HepG2 (cell line): ENCODE data around the gene TBC1D22A. TPM values are rescaled to one million over a fixed set of nuclear protein-coding genes. Genes with fewer than 3 reads are reported as not detected.
A peak's percentile ranks its signal among the peaks of the same experiment; 100 is the strongest.

Source experiments
- AGO2 ChIP-seq: fragments of 200-400 bp; formaldehyde crosslinking; optimal IDR thresholded peaks from 2 replicates; pipeline ENCODE3; 2017; ENCODE audit warnings: mild to moderate bottlenecking, low read depth, low read length, moderate library complexity
- BORCS8-MEF2B ChIP-seq: sonication (generic); formaldehyde crosslinking; IDR thresholded peaks from 2 replicates; pipeline ENCODE4 v1.8.0; 2022; ENCODE audit warnings: mild to moderate bottlenecking, missing genetic modification reagents
- CENPT ChIP-seq: sonication (generic); formaldehyde crosslinking; IDR thresholded peaks from 2 replicates; pipeline ENCODE4 v1.8.0; 2022; ENCODE audit warnings: low read depth, mild to moderate bottlenecking, moderate library complexity, missing genetic modification reagents
- REXO4 ChIP-seq: sonication (generic); formaldehyde crosslinking; IDR thresholded peaks from 2 replicates; pipeline ENCODE4 v1.8.0; 2022; ENCODE audit warnings: missing genetic modification reagents, mild to moderate bottlenecking, borderline replicate concordance
- TEAD2 ChIP-seq: sonication (generic); formaldehyde crosslinking; IDR thresholded peaks from 2 replicates; pipeline ENCODE4 v1.9.0; 2021; ENCODE audit warnings: missing genetic modification reagents
- THYN1 ChIP-seq: sonication (generic); formaldehyde crosslinking; IDR thresholded peaks from 2 replicates; pipeline ENCODE4 v1.8.1; 2023; ENCODE audit warnings: low read depth, mild to moderate bottlenecking, moderate library complexity, missing genetic modification reagents, borderline replicate concordance
- ZNF136 ChIP-seq: sonication (generic); formaldehyde crosslinking; IDR thresholded peaks from 2 replicates; pipeline ENCODE4 v1.8.1; 2022; ENCODE audit warnings: low read depth, mild to moderate bottlenecking, moderate library complexity, missing genetic modification reagents
- ZNF260 ChIP-seq: sonication (generic); formaldehyde crosslinking; IDR thresholded peaks from 2 replicates; pipeline ENCODE4 v1.4.0; 2020; ENCODE audit warnings: missing genetic modification reagents, low read depth, mild to moderate bottlenecking, borderline replicate concordance
- ZNF432 ChIP-seq: sonication (generic); formaldehyde crosslinking; IDR thresholded peaks from 2 replicates; pipeline ENCODE4 v1.5.0; 2020; ENCODE audit warnings: missing genetic modification reagents, mild to moderate bottlenecking, borderline replicate concordance
- ZNF460 ChIP-seq: sonication (generic); formaldehyde crosslinking; IDR thresholded peaks from 2 replicates; pipeline ENCODE4 v1.5.1; 2020; ENCODE audit warnings: missing genetic modification reagents, mild to moderate bottlenecking, borderline replicate concordance
- ZNF543 ChIP-seq: sonication (generic); formaldehyde crosslinking; IDR thresholded peaks from 2 replicates; pipeline ENCODE4 v1.4.0; 2020; ENCODE audit warnings: mild to moderate bottlenecking, missing genetic modification reagents
- ZNF746 ChIP-seq: sonication (generic); formaldehyde crosslinking; IDR thresholded peaks from 2 replicates; pipeline ENCODE4 v1.8.0; 2022; ENCODE audit warnings: mild to moderate bottlenecking, missing genetic modification reagents
- polyA plus RNA-seq, 8 experiments: library from polyadenylated mRNA; depleted of rRNA in 3 of 8; stranded (reverse) in 7 of 8; unstranded in 1 of 8; fragments of >200 nt; fragmentation: Illumina TruSeq in 4 of 8; extraction: Trizol in 4 of 8; gene quantifications; 2 replicates each; pipeline versions ENCODE4 v1.2.1 to v1.2.3, GENCODE V29; 2011 to 2016; ENCODE audit warnings: low read depth in 4 of 8, missing spikeins in 1 of 8, mixed read lengths in 1 of 8; ENCODE audit not compliant: insufficient read depth in 1 of 8
- total RNA-seq, 5 experiments: library from RNA; depleted of rRNA; stranded (reverse); fragments of >200 nt; fragmentation: Illumina TruSeq; extraction: Trizol; gene quantifications; 2 replicates each; pipeline ENCODE4 v1.2.3, GENCODE V29; 2016; ENCODE audit warnings: low read depth in 1 of 5
- TF ChIP-seq, protein P1 (sequence below): sonication (generic); formaldehyde crosslinking; IDR thresholded peaks from 2 replicates; pipeline ENCODE4 v1.9.0; 2021; ENCODE audit warnings: missing genetic modification reagents, borderline replicate concordance
- TF ChIP-seq, protein P2 (sequence below): IDR thresholded peaks from 2 replicates; pipeline ENCODE4 v1.6.1; 2016; ENCODE audit warnings: missing biosample characterization, missing genetic modification reagents, low read depth
- TF ChIP-seq, protein P3 (sequence below): sonication (generic); formaldehyde crosslinking; IDR thresholded peaks from 2 replicates; pipeline ENCODE4 v1.4.0; 2020; ENCODE audit warnings: missing genetic modification reagents, low read depth, mild to moderate bottlenecking, borderline replicate concordance
- TF ChIP-seq, protein P4 (sequence below): sonication (generic); formaldehyde crosslinking; IDR thresholded peaks from 2 replicates; pipeline ENCODE4 v1.8.1; 2023; ENCODE audit warnings: mild to moderate bottlenecking, missing genetic modification reagents
- TF ChIP-seq, protein P5 (sequence below): sonication (generic); formaldehyde crosslinking; IDR thresholded peaks from 2 replicates; pipeline ENCODE4 v1.8.1; 2022; ENCODE audit warnings: mild to moderate bottlenecking, missing genetic modification reagents
- TF ChIP-seq, protein P6 (sequence below): sonication (generic); formaldehyde crosslinking; IDR thresholded peaks from 2 replicates; pipeline ENCODE4 v1.8.1; 2023; ENCODE audit warnings: mild to moderate bottlenecking, missing genetic modification reagents

TBC1D22A gene
- total and polyA plus RNA-seq, 2 of the 13 experiments (the other 11 are each of a cell fraction or from before 2014, with no cell fraction given) = 17.3 to 18.0 TPM

DNA sequence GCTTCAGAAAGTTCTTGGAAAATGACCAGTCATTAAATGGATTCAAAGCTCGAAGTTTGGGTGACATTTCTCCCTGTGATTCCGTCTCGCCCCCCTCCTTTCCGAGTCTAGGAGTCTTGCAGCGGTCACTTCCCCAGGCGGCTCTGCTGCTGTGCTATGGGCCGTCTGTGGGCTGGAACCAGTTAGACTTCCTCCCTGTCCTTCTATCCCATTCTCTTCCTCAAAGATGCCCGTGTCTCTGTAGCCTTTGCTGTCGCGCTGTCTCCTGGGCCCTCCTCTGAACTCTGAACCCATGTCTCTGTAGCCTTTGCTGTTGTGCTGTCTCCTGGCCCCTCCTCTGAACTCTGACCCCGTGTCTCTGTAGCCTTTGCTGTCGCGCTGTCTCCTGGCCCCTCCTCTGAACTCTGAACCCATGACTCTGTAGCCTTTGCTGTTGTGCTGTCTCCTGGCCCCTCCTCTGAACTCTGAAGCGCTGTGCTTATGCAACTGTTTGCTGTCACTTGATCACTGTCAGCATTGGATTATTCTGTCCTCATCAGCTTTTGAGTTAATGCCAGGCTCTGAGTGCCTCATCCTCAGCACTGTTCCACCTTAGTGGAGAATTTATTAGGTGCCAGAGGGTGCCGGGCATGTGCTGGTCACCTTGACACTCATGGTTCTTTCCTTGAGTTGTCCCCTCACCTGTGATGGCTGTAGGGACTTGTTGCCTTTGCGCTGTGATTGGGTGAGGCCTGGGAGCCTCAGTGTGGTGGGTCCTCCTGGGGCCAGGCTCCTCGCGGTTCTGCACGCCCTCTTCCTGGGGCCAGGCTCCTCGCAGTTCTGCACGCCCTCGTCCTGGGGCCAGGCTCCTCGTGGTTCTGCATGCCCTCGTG is 173.3 kb downstream of the TBC1D22A start (continued):
- TF ChIP-seq, protein P1, sequence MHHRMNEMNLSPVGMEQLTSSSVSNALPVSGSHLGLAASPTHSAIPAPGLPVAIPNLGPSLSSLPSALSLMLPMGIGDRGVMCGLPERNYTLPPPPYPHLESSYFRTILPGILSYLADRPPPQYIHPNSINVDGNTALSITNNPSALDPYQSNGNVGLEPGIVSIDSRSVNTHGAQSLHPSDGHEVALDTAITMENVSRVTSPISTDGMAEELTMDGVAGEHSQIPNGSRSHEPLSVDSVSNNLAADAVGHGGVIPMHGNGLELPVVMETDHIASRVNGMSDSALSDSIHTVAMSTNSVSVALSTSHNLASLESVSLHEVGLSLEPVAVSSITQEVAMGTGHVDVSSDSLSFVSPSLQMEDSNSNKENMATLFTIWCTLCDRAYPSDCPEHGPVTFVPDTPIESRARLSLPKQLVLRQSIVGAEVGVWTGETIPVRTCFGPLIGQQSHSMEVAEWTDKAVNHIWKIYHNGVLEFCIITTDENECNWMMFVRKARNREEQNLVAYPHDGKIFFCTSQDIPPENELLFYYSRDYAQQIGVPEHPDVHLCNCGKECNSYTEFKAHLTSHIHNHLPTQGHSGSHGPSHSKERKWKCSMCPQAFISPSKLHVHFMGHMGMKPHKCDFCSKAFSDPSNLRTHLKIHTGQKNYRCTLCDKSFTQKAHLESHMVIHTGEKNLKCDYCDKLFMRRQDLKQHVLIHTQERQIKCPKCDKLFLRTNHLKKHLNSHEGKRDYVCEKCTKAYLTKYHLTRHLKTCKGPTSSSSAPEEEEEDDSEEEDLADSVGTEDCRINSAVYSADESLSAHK (CRISPR knock-in tag) = no peak
- TF ChIP-seq TEAD2 (CRISPR knock-in tag) (no peak), REXO4 (0 out of 2 replicates have a peak, but pooled peaks have one; percentile 84), ZNF460 (CRISPR knock-in tag) (peak; percentile 32; the same call in 1 of the 2 replicates), ZNF543 (peak; percentile 87), CENPT (CRISPR knock-in tag) (no peak), THYN1 (no peak), ZNF136 (CRISPR knock-in tag) (no peak), ZNF260 (CRISPR knock-in tag) (no peak), BORCS8-MEF2B (CRISPR knock-in tag) (peak; percentile 44; the same call in 1 of the 2 replicates), AGO2 (no peak), ZNF746 (CRISPR knock-in tag) (peak; percentile 78), ZNF432 (CRISPR knock-in tag) (no peak)
- TF ChIP-seq, protein P2, sequence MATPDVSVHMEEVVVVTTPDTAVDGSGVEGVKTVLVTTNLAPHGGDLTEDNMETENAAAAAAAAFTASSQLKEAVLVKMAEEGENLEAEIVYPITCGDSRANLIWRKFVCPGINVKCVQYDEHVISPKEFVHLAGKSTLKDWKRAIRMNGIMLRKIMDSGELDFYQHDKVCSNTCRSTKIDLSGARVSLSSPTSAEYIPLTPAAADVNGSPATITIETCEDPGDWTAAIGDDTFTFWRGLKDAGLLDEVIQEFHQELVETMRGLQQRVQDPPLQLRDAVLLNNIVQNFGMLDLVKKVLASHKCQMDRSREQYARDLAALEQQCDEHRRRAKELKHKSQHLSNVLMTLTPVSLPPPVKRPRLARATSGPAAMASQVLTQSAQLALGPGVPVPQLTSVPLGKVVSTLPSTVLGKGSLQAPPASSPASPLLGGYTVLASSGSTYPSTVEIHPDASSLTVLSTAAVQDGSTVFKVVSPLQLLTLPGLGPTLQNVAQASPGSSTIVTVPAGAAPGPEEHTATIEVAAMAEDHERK (CRISPR knock-in tag) = 0 out of 2 replicates have a peak, but pooled peaks have one; percentile 17
- TF ChIP-seq, protein P3, sequence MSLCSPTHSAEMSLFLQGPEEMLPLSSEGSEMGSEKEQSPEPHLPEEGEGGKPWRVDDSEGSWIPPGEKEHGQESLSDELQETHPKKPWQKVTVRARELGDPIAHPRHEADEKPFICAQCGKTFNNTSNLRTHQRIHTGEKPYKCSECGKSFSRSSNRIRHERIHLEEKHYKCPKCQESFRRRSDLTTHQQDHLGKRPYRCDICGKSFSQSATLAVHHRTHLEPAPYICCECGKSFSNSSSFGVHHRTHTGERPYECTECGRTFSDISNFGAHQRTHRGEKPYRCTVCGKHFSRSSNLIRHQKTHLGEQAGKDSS = 0 out of 2 replicates have a peak, but pooled peaks have one; percentile 32
- TF ChIP-seq, protein P4, sequence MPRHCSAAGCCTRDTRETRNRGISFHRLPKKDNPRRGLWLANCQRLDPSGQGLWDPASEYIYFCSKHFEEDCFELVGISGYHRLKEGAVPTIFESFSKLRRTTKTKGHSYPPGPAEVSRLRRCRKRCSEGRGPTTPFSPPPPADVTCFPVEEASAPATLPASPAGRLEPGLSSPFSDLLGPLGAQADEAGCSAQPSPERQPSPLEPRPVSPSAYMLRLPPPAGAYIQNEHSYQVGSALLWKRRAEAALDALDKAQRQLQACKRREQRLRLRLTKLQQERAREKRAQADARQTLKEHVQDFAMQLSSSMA (CRISPR knock-in tag) = no peak
- TF ChIP-seq, protein P5, sequence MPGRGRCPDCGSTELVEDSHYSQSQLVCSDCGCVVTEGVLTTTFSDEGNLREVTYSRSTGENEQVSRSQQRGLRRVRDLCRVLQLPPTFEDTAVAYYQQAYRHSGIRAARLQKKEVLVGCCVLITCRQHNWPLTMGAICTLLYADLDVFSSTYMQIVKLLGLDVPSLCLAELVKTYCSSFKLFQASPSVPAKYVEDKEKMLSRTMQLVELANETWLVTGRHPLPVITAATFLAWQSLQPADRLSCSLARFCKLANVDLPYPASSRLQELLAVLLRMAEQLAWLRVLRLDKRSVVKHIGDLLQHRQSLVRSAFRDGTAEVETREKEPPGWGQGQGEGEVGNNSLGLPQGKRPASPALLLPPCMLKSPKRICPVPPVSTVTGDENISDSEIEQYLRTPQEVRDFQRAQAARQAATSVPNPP (CRISPR knock-in tag) = peak; percentile 66
- TF ChIP-seq, protein P6, sequence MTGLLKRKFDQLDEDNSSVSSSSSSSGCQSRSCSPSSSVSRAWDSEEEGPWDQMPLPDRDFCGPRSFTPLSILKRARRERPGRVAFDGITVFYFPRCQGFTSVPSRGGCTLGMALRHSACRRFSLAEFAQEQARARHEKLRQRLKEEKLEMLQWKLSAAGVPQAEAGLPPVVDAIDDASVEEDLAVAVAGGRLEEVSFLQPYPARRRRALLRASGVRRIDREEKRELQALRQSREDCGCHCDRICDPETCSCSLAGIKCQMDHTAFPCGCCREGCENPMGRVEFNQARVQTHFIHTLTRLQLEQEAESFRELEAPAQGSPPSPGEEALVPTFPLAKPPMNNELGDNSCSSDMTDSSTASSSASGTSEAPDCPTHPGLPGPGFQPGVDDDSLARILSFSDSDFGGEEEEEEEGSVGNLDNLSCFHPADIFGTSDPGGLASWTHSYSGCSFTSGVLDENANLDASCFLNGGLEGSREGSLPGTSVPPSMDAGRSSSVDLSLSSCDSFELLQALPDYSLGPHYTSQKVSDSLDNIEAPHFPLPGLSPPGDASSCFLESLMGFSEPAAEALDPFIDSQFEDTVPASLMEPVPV (CRISPR knock-in tag) = no peak
